Measurements from ENCODE around the gene CCDC57.

Gene CCDC57

DNA sequence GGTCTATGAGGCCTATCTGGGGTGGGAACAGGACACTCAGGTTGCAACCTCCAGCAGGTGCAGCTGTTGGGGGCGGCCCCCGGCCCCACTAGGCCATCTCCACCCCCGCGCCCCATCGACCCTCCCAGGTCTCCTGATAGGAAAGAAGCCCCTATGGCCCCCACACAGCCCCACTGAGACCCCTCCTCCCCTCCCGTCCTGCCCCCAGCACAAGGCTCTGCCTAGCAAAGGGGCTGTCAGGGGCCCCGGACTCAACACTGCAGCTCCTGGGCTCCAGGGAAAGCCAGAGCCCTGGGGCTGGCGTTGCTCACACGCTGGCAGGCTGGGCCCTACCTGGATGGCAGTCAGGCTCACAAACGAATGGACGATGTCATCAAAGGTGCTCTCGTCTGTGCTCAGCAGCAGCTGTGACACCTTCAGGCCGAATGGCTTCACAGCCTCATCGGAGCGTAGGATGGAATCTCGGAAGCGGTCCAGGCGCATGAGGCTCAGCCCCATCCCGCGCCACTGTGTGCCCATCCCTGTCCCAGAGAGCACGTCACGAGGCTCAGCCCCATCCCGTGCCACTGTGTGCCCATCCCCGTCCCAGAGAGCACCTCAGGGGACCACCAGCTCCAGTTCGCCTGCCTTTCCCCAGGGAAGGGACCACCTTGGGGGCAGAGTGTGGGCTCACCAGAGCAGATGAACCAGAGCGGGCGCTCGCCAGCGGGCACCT lies 121.9 kb downstream of the CCDC57 start:
- no peak for ATAC-seq

DNA sequence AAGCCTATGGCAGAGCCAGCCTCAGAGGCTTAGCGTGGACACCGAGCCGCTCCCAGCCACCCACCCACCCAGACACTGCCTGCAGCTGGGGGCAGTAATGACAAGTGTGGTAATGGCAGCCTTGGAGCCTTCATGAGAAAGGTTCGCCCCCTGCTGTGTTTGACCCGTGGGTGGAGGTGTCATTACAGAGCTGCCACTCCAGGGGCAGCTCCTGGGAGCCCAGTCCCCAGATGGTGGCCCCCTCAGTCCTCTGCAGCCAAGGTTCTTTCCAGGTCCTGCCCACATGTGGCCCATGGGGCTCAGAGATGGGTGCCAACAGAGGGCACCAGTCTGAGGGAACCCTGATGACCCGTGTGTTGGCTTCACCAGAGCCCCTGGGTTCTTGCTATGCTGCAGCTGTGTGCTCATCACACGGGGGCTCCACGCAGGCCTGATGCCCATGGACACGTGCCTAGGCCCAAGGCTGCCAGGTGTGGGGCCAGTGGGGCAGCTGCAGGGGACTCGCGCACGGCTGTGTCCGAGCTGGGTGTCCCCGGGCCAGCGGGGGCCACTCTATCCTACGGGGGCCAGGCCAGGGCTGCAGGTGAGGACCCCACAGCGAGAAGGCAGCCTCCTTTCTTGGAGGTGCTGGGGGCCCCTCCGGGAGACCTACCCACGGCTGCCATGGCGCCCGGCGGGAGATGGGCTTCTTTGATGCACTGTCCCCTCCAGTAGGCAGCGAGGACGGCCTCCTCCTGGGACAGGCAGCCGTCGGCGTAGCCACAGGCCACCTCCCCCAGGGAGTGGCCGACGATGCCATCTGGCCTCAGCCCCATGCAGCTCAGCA lies 122.7 kb downstream of the CCDC57 start:
- ATAC-seq = no peak

DNA sequence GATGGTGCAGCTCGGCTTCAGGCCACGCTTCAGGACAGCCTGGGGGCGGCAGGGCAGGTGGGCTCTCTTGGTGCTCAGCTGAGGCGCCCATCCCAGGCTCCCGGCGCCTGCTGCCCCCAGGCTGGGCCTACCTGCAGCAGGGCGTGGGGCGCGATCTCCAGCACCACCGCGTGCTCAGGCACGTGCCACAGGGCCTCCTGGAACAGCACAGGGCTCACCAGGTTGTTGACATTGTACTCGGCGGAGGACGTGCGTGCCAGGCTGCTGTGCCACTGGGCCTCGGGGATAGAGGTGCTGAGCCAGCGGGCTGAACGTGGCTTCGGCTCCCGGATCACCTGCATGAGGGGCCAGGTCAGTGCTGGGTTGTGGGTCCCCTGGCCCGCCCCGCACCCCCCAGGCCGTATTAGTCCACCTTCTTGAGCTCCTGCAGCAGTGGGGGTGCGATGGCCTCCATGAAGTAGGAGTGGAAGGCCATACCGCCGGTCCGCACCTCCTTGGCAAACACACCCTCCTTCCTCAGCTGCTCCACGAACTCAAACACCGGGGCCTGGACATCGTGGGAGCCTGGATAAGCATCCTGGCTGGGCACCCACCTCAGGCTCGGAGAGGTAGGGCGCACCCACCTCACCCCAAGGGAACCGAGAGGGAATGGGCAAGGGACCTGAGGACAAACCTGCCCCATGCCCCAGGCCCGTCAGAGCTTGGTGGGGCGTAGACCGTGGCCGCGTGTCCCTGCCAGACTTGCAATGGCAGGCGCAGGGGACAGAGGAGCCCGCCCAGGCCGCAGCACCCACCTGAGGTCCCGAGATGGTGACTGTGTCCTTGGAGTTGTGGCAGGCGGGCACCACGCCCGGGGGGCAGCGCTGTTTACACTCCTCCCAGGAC lies 123.6 kb downstream of the CCDC57 start:
- no peak for ATAC-seq

DNA sequence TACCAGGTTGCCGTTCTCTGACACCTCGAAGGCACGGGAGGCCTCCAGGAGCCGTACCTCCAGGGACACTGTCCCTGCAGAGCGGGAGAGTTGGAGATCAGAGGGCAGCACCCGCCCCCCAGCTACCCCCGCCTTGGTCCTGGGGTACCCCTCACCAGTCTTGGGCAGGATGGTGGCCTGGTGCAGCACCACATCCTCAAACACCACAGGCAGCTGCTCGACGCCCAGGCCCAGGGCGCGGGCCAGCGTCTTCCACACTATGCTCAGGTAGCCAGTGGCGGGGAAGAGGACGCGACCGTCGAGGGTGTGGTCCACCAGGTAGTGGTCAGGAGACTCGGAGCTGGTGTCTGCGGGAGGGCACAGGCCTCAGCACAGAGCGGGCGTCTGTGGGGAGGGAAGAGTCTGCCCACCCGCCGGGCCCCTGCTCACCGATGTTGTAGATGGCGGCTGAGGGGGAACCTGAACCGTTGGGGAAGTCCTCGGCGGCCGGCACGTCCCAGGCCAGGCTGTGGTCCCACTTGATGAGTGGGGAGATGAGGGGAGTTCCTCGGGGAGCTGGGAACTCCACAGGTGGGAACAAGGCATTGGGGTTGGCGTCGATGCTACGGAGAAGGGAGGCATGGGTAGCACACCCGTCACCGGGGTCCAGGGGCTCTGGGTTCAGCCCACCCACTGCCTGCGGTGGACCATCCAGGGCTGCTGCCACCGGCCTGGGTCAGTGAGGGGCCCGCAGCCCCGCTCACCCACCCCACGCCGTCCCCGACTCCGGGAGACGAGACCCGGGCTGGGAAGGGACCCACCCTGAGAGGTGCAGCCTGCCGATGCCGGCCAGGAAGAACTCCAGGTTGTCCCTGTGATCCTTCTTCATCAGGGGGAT lies 124.4 kb downstream of the CCDC57 start:
- ATAC-seq = no peak

DNA sequence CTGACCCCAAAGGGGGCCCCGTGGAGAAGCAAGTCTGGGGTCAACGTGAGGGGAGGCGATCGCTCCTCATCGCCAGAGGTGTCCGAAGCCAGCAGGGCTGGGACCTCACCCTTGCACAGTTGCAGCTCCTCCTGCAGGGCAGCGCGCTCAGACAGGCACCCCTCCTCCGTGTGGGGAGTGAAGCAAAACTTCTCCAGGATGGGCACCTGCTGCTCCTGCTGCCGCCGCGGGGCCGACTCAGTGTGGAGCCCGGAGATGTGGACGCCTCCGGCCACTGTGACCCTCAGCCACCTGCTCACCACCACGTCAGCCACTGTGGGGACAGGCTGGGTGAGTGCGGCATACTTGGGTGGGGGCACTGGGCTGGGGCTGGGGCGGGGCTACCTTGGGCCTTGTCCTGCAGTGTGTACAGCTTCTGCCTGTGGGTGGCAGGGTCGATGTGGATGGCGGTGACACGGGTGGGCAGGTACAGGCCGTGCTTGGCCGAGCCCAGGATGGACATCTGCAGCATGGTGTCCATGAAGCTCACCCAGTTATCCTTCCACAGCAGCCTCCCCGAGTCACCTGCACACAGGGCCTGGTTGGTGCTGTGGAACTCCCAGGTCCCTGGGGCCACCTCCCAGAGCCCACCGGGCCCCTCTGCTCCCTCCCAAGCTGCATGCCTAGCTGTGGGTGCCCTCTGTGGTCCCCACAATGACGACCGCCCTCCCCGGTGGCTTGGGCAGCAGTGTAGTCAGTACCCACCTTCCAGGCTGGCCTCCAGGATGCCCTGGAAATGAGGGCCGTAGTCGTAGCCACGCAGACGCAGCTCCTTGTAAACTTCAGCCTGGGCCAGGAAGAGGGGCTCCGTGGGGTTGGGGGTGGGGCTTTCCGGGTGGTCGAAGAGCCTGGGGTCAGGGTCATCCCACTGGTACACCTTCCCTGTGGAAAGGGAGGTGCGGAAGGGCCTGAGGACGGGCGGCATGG lies 125.4 kb downstream of the CCDC57 start:
- ATAC-seq = no peak

DNA sequence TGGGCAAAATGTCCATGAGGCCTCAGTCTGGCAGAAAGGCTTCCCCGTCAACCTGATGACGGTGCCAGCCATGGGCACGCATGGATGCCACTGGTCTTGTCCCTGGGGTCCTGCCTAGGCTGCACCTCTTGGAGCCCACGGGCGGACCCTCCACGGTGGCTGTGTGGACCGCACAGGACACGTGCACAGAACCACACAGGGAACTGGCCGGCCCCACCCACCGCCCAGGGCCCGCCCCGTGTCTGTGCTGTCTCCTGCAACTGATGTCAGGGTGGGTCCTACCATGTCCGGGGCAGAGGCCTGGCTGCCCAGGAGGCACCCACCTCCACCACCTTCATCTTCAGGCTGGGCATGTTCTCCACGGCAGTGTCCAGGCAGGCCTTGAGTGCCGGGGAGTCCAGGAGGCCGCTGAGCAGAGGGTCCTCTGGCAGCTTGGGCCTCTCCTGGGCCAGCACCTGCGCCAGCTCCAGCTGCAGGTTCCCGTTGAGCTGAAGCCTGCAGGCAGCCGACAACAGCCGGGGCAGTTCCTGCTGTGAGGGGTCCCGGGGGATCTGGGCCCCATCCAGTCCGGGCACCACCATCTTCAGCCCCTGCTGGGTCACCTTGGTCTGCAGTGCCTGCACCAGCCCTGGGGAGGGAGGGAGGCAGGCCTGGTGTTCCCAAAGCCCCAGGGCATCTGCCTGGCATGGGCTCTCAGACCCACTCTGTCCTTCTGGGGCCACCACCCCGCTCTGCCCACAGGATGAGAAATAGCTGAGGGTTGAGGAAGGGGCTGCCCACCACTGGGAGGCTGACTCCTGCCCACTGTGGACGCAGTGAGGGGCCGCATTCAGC lies 126.5 kb downstream of the CCDC57 start:
- no peak for ATAC-seq

DNA sequence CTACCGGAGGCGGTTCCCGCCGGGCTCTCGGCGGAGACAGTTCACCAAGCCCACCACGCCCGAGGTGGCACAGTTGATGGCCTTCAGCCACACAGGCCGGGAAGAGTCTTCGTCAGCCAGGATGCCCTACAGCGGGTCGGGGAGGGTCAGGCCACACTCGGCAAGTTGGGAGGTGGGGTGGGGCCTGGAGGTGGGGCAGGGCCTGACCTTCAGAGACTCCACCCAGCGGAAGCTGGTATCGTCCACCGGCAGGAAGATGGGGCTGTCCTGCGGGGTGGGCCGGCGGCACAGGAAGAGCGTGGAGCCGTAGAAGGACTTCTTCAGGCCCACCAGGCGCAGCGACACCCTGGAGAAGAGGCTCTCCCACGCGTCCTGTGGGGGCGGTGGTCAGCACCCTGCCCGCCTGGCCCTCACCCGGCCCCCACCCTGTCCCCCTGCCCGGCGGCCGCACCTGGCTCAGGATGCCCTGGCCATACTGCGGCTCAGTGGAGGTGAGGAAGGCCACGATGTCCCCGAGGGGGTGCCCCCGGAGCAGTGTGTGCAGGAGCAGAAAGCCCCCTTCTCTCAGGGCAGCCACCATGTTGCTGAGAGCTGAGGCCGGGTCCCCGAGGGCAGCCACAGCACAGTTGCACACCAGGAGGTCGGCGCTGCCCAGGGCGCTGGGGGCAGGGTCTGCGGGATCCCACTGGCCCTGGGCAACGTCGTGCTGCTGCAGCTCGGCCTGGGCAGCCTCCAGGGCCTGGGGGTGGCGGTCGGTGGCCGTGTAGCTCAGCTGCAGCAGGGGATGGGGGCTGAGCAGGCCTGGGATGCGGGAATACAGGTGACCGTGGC lies 127.4 kb downstream of the CCDC57 start:
- ATAC-seq = no peak

DNA sequence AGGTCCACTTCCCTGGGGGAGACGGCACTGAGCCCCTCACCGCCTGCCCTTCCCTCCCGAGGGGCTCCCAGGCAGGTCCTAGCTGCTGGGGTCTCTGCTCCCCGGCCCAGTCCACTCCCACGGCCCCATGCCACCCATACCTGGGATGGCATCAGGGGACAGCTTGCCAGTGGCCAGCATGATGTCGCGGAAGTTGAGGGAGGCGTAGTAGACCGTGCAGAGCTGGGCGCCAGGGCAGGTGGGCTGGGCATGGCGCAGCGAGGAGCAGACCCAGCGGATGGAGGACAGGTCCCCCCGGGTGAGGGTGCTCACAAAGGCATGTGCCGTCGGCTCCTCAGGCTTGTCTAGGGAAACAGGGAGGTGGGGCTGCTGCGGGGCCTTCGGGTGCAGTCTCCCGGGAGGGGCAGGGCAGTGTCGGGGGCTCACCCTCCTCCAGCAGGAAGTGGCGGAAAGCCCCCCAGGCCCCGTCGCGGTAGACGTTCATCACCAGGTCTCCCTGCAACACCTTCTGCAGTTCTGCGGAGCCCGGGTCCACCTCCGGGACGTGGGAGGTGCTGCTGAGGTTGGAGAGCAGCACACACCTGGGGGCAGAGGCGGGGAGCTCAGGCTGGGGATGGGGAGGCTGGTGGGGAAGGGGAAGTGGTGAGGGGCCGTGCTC lies 128.1 kb downstream of the CCDC57 start:
- no peak for ATAC-seq

DNA sequence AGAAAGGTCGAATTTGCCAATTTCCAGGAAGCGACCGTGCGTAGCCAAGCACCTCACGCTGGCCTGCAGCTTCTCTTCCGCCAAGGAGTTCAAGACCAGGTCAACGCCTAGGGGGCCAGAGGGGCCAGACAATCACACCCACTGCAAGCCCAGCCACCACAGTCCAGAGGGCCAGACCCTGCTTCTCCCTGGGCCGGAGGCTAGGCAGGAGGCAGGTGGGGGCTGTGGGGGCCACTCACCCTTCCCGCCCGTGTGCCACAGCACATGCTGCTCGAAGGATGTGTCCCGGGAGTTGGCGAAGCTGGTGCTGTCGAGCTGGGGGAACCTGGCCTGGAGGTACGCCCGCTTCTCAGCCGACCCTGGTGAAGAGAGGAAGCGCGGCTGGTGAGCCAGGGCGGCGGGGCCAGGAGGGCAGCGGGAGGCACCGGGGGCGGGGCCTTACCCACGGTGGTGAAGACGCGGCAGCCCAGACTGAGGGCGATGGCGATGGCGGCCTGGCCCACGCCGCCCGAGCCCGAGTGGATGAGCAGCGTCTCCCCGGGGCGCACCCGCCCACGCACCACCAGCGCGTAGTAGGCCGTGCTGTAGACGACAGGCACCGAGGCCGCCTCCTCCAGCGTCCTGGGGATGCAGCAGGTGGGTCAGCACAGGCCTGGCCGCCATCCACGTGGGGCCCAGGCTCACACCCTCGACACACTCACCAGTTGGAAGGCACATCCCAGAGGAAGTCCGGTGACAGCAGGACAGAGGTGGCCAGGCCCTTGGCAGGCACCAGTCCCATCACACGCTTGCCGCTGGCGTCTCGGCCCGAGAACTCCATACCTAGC lies 128.9 kb downstream of the CCDC57 start:
- ATAC-seq = no peak

DNA sequence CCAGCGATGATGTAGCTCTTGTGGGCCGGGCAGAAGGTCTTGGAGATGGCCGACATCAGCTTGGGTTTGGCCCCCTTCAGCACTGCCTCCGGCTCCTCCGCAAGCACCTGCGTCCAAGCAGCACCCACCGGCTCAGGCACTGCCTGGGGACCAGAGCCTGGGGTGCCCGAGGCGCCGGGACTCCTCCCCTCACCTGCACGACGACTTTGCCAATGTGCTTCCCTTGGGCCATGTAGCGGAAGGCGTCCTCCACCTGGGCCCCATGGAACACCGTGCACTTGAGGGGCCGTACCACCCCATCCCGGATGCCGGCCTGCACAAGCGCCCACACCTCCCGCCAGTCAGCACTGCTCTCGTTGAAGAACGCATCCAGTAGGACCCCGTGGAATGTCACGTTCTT lies 129.6 kb downstream of the CCDC57 start:
- ATAC-seq = no peak

DNA sequence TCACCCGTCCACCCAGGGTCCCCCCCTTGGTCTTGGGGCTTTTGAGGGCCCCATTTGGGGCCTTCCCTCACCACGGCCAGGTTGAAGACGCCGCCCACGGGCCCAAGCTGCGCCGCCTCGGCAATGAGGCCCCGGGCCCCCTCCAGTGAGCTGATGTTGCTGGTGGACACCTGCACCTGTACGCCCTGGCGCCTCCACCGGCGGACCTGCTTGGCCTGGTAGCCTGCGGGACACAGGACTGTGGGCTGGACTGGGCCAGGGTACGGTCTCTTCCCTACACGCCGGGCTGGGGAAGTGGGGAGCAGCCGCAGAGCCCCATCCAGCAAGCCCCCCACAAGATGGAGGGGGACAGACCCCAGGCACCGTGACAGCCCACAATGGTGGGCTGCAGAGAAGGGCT lies 130.2 kb downstream of the CCDC57 start:
- no peak for ATAC-seq

DNA sequence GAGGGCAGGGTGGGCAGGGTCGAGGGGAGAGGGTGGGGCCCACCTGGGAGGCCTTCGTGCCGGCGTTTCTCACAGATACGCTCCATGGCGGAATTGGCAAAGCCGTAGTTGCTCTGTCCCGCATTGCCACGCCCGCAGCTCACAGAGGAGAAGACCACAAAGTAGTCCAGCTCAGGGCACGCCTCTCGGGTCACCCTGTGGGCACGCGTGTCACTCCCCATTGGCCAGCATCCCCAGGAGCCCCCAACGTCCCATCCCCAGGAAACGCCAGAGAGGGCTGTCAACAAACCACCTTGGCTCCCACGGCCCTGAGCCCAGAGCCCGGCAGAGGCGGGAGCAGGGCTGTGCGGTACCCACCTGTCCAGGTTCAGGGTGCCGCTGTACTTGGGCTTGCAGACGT lies 130.7 kb downstream of the CCDC57 start:
- no peak for ATAC-seq

DNA sequence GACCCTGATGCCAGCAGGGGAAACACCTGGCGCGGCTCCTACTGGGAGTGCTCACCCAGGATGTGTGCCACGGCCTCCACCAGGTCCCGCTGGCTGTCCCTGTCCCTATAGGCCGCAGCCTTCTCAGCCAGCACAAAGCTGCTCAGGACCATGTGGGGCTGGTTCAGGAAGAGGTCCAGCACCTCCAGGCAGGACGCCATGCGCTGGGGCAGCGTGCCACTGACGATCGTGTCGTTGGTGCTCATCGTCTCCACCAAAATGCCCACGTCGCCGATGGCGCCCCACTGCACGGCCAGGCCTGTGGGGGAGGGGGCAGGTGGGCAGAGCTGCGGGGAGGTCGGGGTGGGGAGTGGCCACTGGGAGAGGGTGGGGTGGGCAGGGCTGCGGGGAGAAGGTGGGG lies 131.1 kb downstream of the CCDC57 start:
- ATAC-seq = no peak

DNA sequence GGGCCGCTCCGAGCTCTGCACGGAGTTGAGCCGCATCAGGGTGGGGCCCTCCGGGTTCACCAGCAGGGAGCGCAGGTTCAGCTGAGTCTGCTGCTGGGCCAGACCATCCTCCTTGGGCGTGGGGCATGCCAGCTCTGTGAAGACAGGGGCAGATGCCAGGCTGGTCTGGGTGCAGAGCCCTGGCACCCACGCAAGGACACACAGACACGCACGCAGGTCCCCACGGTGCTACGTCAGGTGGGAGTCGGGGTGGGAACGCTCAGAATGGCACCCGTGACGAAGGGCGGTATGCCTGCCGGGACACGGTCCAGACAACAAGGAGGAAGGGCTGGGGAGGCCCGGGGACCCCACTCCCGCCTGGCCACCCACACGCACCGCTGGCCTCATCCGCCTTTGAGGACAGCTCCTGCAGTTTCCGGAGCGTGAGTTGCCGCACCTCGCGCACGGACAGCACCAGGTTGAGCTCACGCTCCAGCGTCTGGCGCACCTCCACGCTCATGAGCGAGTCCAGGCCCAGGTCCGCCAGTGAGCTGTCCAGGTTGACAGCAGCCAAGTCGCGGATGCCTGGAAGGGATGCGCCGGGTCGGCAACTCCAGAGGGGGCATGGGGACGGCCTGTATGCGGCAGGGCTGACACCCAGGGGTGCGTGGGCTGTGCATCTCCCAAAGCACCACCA lies 131.7 kb downstream of the CCDC57 start:
- no peak for ATAC-seq

DNA sequence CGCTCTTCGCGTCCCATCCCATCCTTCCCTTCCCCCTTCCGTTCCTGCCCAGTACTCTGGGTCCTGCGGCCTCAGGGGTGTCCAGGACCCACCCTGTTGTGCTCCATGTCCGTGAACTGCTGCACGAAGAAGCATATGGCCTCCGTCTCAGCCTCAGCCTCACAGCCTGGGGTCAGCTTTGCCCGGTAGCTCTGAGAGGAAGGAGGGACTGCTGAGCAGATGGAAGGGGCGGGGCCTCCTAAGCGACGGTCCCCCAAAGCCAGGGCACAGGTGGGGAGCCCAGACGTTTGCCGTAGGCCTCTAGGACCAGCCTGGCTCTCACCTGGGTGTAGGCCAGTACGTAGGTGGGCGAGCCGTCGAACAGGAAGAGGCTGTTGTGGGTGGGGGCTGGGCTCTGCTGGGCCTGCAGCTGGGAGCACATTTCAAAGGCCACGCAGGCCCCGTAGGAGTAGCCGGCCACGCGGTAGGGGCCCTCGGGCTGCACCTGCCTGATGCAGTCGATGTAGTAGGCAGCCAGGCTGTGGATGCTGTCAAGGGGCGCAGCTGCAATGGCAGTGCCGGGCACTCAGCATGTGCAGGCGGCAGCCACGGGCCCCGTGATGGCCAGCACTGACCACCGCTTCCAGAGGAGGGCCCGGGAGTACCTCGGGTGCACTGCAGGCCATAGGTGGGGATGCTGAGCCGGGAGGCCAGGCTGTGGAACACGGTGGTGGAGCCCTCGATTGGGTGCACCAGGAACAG lies 132.4 kb downstream of the CCDC57 start:
- ATAC-seq = no peak

DNA sequence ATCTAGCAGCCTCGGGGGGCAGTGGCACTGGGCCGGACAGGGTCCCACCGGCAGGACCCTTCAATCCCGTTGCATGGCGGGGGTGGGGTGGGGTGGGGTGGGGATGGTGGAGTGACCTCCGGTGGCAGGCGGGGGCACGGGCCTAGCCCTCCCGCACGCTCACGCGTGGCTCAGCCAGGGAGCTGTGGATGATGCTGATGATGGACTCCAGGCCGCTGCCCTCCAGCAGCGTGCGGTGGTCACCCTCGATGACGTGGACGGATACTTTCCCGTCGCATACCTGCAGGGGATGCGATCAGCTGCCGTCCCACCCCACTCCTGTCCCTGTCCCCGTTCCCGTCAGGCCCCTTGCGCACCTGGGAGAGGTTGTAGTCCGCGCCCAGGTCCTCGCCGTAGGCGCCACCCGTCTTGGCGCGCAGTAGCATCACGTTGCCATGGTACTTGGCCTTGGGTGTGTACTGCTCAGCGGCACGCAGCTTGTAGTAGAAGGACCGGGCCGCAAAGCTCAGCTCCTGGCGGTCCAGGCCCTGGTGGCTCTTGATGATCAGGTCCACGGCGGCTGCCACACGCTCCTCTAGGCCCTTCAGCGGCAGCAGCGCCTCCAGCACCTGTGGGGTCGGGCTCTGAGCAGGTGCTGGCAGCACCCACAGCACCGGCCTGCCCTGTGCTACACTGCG lies 133.5 kb downstream of the CCDC57 start:
- ATAC-seq = no peak

Measured in activated CD4-positive, CD25-positive, alpha-beta regulatory T cell treated with anti-CD3 and anti-CD28 coated beads, Interleukin-2, amount 50 U/mL, for 24 hours (primary cell).